ENCODE data around the gene MRPS18B.

MRPS18B gene

DNA sequence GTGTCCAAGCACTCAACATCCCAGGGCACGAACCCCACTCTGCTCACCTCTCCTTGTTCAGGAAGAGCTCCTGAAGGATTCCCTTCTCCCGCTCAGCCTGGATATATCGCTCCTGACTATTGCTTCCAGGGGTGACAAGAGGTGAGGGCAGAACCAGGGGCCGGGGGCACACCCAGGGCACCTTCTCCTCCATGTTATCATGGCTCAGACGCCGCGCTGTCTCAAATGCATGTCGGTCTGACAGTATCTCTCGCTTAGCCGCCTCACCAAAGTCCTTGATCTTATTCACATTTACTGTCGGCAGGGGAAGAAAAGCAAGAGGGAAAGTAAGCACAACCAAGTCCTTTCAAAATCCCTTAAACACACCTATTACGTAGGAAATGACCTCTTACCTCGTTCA, 13.7 kb upstream of the MRPS18B start:
- DNase-seq (ENCODE audit: low read depth) = no peak

DNA sequence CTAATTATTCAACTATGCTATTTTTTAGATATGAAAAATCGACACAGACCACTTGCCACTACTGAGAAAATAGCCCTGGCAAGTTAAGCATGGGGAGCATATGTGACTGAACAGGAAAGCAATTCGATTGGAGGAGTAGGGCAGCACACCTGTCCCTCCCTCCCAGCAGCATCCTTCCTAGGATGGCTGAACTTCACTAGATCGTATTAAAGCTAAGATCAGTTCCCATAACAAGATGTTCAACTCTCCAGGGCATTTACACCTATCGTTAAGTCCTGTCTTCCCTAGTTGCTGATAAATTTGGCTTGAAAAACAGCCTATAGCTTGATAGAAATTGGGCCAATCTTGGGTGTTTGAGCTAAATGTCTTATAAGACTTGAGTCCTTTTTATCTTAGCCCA, 7.6 kb upstream of the MRPS18B start:
- no peak for DNase-seq (ENCODE audit: low read depth)

DNA sequence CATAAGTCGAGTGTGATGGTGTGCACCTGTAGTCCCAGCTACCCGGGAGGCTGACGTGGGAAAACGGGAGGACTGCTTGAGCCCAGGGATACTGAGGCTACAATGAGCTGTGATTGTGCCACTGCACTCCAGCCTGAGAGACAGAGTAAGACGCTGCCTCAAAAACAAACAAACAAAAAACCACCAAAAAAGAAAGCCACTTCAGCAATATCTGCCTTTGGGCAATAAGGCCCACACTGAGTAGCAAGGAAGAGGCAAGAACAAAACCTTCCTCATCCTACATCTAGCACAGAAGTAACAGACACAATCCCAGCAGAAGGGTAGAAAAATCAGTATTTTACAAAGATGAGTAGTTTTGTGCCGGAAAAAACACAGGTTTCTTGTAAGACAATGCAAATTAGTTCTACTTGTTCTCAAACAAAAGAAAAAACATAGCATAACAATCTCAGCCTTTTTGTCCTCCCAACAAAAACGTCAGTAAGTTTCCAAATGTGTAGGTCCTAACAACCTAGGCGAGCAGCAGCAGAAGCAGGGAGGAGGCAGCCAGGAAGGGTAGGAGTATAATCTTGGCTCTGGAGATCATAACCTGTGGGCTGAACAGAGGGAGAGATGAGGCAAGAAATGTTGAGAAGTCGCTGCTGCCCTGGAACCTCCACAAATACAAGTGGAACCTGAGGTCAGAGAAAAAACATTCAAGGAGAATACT, 6.3 kb upstream of the MRPS18B start:
- DNase-seq (ENCODE audit: low read depth) = no peak

DNA sequence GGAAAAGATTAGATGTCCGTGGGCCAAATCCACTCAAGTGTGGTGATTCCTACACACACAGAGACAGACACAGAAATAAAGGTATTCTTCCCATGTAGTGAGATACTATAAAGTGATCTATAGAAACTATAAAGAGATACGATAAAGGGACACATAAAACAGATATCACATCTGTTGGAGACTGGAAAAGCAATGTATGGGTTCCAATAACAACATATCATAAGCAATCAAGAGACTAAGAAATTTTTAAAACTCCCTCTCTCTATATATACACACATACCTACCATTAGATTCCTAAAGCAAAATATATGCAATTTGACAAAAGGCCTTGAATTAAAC, 5.8 kb upstream of the MRPS18B start:
- DNase-seq (ENCODE audit: low read depth) = no peak

DNA sequence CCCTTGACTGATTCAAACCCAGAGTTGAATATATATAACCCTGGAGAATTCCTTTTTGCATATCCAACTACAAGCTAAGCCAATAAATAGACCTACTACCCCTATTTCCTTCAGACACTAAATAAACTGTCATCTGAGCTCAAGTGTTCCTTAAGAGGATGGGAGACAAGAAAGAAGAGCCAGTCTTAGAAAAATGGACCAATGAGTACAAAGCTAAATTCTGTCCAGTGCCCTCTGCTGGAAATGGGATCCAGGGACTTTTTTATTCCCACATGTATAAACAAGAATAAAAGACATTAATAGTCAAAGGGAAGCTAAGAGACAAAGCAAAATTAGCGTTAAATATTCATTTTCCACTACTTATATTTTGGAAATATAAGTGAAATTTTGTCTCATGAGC, 5.4 kb upstream of the MRPS18B start:
- DNase-seq (ENCODE audit: low read depth) = peak; percentile 60

DNA sequence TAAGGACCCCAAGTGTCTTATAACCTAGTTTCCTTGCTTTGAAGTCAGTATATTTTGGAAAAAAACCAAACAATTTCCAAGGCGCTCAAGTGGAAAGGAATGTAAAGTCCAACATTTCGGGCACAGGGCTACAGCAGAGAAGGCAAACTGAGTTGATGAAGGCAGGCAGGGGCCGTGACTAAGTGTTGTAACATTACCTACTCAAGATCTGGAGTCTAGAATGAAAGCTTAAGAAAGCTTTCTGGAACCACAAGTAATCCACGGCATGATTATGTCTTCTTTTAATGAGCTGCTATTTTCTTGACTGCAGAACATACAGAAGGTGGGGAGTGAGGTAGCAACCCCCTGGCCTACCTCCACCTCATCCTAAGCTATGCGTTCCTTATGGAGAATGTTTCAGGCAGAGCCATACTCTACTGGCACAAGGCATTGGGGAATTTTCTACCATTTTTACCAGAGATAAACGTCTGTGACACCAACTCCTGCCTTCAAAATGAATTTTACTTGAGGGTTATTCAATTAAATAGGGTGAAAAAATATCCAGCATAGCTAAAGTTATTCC, 4.9 kb upstream of the MRPS18B start:
- DNase-seq (ENCODE audit: low read depth) = peak; percentile 75

DNA sequence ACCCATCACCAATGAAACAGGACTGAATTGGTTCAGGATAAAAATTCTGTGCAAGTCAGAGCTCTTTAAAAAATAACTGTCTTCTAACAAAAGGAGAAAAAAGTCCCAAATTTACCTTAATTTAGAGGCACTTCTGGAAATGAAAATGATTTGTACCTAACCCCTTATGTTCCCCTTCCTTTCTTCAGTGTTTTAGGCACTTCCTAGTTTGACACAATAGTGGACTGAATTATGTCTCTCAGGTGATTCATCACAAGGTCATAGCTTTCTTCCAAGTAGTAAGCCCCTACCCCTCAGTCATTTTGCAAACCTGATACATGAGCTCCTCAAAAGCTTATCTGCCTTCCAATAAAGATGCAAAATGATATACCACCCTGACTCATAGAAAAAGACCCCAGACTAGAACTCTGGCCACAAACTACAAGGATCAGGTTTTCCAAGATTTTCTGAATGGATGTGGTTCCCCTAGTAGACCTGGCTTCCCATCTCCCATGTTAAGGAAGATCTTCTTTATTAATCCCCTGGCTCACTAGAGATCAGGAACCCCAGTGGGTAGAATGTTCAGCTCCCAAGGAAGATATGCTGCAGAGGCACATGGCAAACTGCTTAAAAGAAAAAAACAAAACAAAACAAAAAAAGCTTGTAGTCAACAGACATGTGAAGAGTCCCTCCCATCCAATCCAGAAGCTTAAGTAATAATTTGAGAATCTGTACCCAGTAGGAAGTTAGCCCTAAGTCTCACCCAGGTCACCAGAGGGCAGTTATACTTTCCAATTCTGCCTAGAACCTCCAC, 4.2 kb upstream of the MRPS18B start:
- DNase-seq (ENCODE audit: low read depth) = no peak

DNA sequence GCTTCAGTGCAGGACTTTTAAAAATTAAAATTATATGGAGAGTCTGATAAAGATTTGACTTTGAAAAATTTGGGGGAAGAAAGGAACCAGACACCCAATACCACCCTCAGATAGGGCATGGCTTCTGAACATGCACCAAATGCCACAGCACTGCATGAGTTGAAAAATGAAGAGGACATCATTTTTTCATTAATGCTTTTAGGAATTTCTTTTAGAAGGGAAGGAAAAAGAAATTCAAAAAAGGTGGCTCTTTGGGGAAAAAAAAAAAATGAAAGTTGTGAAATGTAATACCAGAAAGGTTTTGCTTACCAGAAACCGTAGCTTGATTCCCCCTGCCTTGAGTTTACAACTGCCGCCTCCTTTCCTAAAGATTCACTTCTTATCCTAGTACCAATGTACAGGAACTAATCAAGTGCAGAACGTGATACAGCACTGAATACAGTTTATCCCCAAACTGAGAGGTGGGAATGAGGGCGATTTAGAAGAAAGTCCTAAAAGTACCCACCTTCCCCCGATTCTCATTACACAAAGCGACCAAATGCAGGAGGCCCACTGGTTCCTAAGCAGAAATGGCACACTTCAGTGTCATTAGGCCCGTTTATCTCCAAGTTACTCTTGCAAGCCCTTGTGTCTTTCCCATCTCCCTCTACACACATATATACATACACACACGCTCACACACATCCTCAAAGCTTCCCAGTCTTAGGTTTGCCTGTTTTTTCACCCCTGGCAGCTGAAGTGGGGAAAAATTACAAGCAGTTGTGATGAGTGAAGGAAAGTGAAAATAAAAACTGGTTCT, 3.4 kb upstream of the MRPS18B start:
- no peak for DNase-seq (ENCODE audit: low read depth)

DNA sequence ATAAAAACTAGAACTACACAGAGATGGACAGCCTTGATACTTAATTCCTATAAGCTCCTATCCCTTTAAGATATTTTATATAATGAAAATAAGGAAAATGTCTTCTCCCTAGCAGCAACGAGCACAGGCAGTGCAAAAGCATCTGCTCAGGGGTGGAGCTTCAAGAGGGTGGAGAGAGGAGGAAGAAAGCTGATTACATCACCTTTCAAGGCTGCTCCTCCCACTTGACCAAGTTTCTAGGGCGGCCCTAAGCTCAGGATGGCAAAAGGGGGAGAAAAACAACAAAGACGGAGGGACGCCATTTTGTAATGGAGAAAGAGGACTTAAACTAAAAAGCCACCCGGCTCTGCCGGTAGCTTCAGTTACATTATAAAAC, 2.8 kb upstream of the MRPS18B start:
- DNase-seq (ENCODE audit: low read depth) = peak; percentile 97

DNA sequence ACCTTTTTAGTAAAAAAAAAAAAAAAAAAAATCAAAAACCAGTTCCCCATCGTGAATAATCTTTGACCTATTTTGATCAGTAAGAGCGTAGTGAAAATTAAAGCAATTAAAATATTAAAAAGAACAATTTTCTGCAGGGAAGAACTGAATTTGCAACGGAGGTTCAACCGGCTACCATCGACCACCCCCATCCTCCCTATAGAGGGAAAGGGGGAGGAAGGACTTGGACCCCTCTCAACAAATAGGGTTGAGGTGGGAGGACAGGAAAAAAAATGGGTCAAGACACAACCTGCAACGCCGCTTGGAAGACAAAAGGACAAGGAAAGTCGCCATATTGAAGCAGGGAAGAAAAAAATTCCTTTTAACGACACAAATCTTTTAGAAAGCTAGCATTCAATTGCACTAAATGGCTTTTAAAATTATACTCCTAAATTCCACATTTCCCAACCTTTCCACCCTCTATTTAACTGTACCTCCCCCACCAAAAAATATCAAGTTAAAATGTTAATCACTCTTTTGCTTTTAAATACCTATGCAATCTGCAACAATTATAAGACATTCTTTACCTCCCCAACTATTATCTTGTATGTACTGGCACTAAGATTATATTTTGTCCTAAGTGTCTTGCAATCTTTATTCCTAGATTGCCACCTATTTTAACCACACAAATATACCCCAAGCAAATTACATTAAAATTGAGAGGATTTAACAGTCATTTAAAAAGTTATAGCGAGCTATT, 2.3 kb upstream of the MRPS18B start:
- DNase-seq (ENCODE audit: low read depth) = peak; percentile 89

DNA sequence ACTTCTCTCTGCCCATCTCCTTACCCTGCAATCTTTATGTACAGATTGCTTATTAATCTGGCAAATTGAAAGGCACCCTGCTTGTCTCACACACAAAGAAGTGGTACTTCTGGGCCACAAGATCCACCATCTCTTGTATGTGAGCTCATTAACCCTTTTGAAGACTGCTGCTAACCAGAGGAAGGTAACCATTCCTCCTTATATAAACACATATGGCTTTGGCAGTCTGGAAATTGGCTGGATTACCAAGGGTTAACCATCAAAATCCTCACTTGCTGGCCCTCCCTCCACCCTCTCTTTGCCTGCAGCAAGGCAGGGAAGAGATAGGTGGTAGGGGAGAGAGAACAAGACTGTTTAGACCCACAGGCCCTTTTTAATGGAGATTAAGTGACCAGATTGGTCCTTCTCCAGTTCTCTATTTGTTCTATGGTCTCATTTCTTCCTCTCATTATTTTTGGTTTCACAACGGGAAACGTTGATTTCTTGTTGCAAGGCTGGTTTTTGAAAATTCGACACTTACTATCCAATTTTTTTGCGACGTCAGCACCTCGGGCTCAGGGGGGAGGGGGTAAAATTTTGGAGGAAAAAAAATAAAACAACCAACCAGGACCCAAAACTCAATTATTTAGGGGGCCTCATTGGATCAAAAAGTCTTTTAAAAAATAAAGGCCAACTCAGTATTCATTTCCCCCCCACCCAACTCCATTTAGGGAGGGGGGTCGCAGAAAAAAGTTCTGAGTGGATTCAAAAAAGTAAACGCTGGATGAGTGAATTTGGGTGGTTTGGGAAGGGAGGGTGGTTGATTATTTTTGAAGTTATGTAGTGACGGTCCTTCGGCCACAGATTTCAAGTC, 1.5 kb upstream of the MRPS18B start:
- peak; percentile 20 for DNase-seq (ENCODE audit: low read depth)

DNA sequence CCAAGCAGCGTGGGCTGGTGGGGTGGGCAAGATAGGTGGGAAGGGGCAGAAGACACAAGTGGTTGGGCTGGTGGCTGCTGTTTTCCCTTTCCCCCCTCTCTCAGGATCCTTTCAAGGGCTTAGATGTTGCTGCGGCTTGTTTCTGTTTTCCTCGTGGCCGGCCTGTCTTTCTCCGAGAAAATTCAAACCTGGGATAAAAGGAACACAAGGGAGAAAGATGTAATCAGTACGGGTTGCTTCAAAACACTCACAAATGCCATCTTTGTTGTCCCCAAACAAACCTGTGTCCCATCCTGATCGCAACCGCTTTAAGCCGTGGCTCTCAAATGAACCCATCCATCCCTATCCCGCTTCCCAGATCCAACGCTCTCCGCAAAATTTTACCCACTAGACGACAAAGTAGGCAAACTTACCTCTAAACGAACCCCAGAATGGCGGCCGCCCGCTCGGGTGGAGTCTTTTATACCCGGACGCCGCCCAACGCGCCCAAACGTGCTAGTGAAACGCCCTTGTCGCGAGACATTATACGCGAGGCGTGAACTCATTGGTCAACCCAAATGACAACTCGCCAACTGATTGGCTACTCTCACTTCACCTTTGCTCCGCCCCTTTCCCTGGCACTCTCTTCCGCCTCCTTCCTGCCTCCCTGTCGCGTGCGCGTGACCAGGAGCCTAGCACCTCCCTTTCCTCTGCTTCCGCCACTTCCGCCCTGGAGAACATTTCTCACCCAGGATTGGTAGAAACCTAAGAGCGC, 652 bp upstream of the MRPS18B start, which contains the start of gene PPP1R10:
Gene PPP1R10 (minus strand): TSS at position 433 of the 754 bp plus-strand sequence. CDS start 7,299 bp downstream, outside the sequence.
- DNase-seq (ENCODE audit: low read depth) = peak; percentile 100

DNA sequence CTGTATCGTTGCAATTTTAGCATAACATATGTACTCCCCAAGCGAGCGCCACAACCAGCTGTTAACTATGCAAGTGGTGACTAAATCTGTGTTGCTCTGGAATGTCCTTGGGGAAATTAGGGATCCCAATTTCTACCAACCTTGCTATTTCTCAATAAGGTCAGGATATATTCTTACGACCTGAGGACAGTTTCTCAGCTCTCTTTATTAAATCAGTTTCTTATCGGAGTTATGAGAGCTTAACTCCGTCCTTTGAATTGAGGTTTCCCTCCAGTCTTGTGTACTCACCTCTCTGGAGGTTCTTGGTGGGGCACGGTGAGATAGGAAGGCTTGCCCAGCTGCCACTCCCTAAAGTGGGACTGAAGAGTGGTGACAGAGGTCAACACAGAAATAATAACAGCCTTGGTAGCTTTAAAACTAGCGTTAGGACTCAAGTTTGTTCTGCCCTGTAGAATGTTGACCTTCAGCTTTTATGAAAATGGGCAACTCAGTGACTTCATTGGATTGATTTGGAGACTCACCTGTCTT, 694 bp downstream of the MRPS18B start:
- DNase-seq (ENCODE audit: low read depth) = peak; percentile 39

DNA sequence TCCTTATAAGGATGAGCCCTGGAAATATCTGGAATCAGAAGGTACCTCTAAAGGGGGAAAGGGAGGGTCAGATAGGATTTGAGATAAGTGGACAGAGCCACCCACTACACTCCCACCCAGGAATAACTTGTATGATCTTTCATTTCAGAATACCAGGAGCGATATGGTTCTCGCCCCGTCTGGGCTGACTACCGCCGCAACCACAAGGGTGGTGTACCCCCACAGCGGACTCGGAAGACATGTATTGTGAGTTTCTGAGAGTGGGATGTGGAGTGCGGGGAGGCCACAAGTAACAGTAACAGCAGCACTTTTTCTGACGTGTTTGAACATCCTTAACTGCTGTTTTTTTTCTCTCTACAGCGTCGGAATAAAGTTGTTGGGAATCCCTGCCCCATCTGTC, 1.9 kb downstream of the MRPS18B start:
- no peak for DNase-seq (ENCODE audit: low read depth)

DNA sequence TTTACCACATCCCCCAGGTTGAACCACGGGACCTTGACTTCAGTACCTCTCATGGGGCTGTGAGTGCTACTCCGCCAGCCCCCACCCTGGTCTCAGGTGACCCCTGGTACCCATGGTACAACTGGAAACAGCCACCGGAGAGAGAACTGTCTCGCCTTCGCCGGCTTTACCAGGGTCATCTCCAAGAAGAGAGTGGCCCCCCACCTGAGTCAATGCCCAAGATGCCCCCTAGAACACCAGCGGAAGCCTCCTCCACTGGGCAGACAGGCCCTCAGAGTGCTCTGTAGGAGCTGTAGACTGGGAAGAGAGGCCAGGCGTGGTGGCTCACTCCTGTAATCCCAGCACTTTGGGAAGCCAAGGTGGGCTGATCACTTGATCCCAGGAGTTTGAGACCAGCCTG, 7.9 kb downstream of the MRPS18B start:
- DNase-seq (ENCODE audit: low read depth) = no peak

DNA sequence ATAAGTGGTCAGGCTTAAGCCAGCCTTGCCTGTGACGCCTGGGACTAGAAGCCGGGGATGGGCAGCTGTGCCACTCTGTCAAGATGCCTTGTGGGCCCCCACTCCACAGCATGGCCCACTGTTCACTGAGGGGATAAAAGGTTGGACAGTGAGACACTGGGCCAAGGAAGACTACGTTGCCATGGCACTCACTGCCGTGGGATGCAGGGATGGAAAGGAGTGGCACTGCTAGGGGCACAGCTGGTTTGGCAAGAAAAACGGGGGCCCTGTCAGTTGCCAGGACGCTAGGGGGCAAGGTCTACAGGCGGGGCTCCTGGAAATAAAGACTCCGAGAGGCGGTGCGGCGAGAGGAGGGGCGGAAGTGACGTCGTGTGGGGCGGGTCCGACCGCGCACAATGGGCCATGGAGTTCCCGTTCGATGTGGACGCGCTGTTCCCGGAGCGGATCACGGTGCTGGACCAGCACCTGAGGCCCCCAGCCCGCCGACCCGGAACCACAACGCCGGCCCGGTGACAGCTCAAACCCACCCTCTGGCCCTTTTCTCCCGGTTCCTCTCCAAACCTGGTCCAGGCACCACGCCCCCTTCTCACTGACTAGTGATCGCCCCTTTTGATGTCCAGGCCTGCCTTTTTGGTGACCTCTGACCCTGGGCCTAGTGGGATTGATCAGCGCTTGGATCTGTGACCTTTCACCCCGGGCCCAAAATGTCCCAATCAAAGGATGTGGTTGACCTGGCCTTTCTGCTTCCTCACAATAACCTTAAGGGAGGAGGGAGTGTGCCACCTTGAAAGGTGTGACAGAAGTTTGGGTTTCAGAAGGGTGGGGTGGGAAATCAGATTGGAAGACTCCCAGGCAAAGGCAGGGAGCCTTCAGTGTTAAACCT, 9.1 kb downstream of the MRPS18B start, which contains the start of gene ATAT1:
Gene ATAT1 (plus strand): TSS at position 391 of the 883 bp plus-strand sequence.
- DNase-seq (ENCODE audit: low read depth) = peak; percentile 68

DNA sequence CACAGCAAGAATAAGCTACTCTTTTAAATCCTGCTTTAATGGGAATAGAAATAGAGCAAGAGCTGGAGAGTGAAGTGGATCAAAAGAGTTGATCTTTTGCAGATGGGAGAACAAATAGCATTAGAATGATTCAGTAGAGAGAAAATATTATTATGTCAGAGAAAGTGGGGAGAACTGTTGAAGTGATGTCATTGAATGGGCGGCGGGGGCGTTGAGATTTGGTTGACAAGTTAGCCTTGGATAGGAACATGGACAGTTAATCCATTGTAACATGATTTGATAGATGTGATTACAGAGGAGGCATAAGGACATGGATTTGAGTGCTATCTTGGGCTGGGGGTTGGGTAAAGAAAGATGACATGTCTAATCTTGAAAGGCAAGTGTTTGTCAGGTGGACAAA, 18.2 kb downstream of the MRPS18B start:
- DNase-seq (ENCODE audit: low read depth) = no peak

DNA sequence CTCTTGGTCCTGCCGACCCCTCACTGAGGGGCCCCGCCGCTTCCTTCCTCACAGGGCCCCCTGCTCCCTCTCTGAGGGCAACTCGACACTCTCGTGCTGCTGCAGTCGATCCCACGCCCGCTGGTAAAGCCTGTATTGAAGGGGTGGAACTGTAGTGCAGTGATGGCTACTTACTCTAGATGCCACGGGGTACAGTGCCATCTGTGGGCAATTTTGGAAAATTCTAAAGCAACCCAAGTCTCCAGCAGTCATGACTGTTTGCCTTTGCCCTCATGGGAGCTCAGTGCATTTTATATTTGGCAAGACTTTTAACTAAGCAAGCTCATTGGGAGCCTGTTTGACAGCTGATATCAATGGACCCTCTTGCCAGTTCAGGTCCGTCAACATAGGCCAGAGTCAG, 22.8 kb downstream of the MRPS18B start:
- DNase-seq (ENCODE audit: low read depth) = no peak

DNA sequence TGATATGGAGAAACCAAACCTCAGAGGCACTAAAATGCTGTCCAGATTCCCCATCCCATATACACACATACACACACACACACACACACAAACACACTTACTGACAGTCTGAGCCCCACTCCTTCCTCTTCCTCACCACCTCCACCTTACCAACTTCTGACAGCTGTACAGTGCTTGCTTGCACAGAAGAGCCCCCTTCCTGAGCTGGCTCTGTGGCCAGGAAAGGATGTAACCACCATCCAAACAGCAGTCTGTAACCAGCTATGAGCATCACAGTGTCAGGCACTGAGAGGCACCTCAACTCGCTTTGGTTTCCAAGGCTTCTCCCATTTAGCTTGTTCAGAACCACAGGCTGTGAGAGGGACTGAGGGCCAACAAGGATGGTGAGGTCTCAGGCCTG, 23.4 kb downstream of the MRPS18B start:
- no peak for DNase-seq (ENCODE audit: low read depth)
